ENCODE data around the gene RUSF1. TPM values are rescaled to one million over a fixed set of nuclear protein-coding genes. Genes with fewer than 3 reads are reported as not detected.

RUSF1 gene
- 32.6 and 49.3 TPM in 2 replicates for total RNA-seq

GRCh38 chr16:31507929-31508705 is at the start of gene RUSF1:
Gene RUSF1, minus strand, starts transcription at chr16:31508391. Its CDS starts 18 bp downstream, at chr16:31508373.

DNA sequence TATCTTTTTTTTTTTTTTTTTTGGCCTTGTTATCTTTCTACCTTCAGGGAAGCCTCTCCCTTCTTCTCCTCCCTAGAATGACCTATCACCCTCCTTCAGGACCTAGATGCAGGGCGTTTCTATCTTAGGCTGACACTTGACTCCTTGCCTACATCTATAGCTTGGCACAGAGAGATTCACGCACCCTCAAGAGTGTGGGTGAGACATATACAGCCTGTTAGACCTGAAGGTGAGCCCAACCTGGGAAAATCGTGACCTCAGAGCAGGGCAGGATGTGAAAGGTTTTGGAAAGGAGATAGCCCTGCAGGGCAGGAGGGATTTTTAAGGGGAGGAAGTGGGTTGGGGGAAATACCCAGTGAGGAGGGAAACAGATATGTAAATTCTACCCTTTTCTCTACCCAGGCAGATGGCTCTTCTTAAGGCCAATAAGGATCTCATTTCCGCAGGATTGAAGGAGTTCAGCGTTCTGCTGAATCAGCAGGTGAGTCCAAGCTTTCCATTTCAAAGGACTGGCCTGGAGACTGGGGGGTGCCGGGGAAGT is 19.6 kb upstream of the RUSF1 start, which contains the start of gene AHSP:
Gene AHSP (plus strand): TSS at position 167 of the 541 bp plus-strand sequence. CDS start 240 bp downstream, at position 407.

DNA sequence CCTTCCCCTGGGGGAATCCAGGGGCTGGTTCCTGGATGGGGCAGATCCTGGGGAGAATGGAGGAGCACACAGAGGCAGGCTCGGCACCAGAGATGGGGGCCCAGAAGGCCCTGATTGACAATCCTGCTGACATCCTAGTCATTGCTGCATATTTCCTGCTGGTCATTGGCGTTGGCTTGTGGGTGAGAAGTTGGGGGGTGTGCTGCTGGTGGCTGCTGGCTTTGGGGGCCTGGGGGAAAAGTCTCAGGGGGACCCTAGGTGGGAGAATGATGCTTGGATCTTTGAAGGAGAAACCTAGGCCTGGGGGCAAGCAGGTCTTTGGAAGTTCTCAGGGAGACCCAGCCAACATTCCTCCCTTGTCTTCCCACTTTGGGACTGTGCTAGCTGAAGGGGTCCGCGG is 25.1 kb downstream of the RUSF1 start, which contains the start of gene SLC5A2:
Gene SLC5A2 (plus strand): TSS at position 43 of the 400 bp plus-strand sequence. CDS start 14 bp downstream, at position 57.

GRCh38 chr16:31471875-31472708 is 36.1 kb downstream of the RUSF1 start, which contains the start of gene TGFB1I1:
Gene TGFB1I1, plus strand, starts transcription at chr16:31472152. Its CDS starts 37 bp downstream, at chr16:31472189.

DNA sequence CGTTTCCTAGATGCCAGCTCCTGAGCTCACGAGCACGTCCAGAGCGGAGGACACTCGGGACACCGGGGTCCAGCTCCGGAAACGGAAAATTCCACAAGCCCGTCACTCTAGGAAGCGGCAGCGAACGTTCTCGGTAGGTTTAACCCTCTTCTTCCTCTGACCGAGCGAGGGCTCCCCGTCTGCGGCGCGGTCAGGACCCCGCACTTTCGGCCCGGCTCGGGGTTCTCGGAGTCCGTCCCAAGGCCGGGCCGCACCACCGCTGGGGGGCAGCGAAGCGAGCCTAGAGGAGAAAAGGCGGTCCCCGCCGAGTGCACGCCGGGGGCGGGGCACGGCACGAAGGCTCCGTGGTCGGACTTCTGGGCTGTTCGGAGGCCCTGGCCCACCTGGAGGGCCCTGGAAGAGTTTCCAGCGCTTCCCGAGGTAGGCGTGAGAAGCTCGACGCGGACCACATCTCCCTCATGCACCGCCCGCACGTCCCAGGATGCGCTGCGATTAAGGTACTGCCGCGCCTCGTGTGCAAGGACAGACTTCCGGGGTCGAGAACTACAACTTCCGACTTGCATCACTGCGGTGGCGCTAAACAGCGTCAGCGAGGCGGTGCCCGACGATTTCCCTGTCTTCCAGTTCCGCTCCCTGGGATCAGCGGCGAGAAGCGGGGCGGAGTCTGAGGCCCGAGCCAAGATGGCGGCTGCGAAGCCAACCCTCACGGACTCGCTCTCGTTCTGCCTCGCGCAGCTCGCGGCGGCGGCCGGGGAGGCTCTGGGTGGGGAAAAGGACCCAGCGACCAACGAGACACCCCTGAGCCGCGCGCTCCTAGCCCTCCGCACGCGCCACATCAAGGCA is 49.1 kb downstream of the RUSF1 start, which contains the start of gene ARMC5:
Gene ARMC5 (plus strand): TSS at position 658 of the 843 bp plus-strand sequence. CDS start 24 bp downstream, at position 682.

Other genes starting within 250 kb of the RUSF1 start
- not detected in 2 replicates for gene ITGAM, start 248.4 kb downstream of the RUSF1 start, total RNA-seq
- 0.65 and 1.1 TPM in 2 replicates for gene ITGAX, start 153.2 kb downstream of the RUSF1 start, total RNA-seq
- not detected in 2 replicates for gene ITGAD, start 115.1 kb downstream of the RUSF1 start, total RNA-seq
- not detected in 2 replicates for gene COX6A2, start 80.0 kb downstream of the RUSF1 start, total RNA-seq
- 0.19 and 0.98 TPM in 2 replicates for gene ZNF843, start 65.6 kb downstream of the RUSF1 start, total RNA-seq
- 22.8 and 27.1 TPM in 2 replicates for gene ARMC5, start 48.9 kb downstream of the RUSF1 start, total RNA-seq
- 57.3 and 108 TPM in 2 replicates for gene TGFB1I1, start 36.2 kb downstream of the RUSF1 start, total RNA-seq
- gene SLC5A2, start 25.3 kb downstream of the RUSF1 start, total RNA-seq: 0.10 TPM in 1 of 2 replicates, not detected in the other
- not detected in 2 replicates for gene AHSP, start 19.5 kb upstream of the RUSF1 start, total RNA-seq

Data from vein endothelial cell (primary cell).